Urinary bladder (tissue), 4 donors: ENCODE data around the gene SLC25A6. TPM values are rescaled to one million over a fixed set of nuclear protein-coding genes. Genes with fewer than 3 reads are reported as not detected.
"Not testable (repeated sequence)": the region's sequence is repeated elsewhere in the genome, so short reads cannot be mapped to it uniquely, and the experiment has no call there.

Source experiments
- DNase-seq: peaks from one replicate; pipeline ENCODE4 v3.0.0-alpha.2; 2015; ENCODE audit errors: extremely low spot score
- H3K27ac ChIP-seq: one replicate; pipeline ENCODE4 v1.5.1; 2013; ENCODE audit warnings: low read depth, mild to moderate bottlenecking, moderate library complexity
- H3K36me3 ChIP-seq: one replicate; pipeline ENCODE4 v1.6.1; 2013; ENCODE audit warnings: mild to moderate bottlenecking, moderate library complexity; ENCODE audit not compliant: insufficient read depth
- H3K4me1 ChIP-seq: one replicate; pipeline ENCODE4 v1.6.1; 2013; ENCODE audit warnings: mild to moderate bottlenecking, moderate library complexity; ENCODE audit not compliant: insufficient read depth
- H3K4me3 ChIP-seq: one replicate; pipeline ENCODE4 v1.5.1; 2013; ENCODE audit warnings: low read depth, low read length
- WGBS: extraction: QIAGEN DNeasy Blood & Tissue Kit; methylation state at CpG from one replicate; pipeline ENCODE4 v1.1.7; 2013; 5-methylcytosine and 5-hydroxymethylcytosine counted together
- polyA plus RNA-seq: library from polyadenylated mRNA; stranded (reverse); fragments of 200-250 nt; gene quantifications from one replicate; pipeline ENCODE4 v1.2.3, GENCODE V29; 2013
- total RNA-seq: library from RNA; depleted of rRNA; stranded (reverse); fragments of >200 nt; gene quantifications from one replicate; pipeline ENCODE4 v1.2.3, GENCODE V29; 2014
- donor health status: healthy with polysubstance abuse.
- donor health status: healthy.

Gene SLC25A6
- total and polyA plus RNA-seq, 2 donors = 125 to 587 TPM

DNA sequence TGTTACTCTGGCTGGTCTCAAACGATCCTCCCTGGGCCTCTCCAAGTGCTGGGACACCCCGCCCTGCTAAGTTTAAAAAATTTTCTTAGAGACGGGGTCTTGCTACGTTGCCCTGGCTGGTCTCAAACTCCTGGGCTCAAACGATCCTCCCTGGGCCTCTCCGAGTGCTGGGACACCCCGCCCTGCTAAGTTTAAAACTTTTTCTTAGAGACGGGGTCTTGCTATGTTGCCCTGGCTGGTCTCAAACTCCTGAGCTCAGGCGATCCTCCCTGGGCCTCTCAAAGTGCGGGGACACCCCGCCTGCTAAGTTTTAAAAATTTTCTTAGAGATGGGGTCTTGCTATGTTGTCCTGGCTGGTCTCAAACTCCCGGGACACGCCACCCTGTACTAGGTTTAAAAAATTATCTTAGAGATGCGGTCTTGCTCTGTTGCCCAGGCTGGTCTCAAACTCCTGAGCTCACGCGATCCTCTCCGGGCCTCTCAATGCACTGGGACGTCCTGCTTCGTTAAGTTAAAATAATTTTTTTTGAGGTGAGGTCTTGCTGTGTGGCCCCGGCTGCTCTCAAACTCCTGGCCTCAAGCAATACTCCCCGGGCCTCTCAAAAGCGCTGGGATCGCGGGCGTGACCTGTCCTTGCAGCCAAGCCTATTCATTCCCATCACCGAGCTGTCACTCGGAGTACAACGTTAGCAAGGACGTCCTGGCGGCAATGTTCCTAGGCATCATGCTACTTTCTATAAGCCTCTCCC, 1.1 kb downstream of the SLC25A6 start:
- DNase-seq = no peak
- H3K4me1 ChIP-seq = no peaks in the 10 kb centered on the region
- no peak overlapping the region for H3K27ac ChIP-seq
- peak overlapping the region; percentile 86 for H3K4me3 ChIP-seq
- WGBS = 52% methylated on average over 30 of the region's 30 CpGs
- H3K36me3 ChIP-seq = peaks cover 12% of the 10 kb centered on the region

DNA sequence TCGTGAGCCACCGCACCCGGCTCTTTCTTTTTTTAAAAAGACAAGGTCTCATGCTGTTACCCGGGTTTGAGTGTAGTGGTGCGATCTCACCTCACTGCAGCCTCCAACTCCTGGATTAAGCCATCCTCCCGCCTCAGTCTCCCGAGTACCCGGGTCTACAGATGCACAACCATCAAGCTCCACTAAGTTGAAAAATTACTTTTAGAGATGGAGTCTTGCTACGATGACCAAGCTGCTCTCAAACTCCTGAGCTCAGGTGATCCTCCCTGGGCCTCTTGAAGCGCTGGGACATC, 2.0 kb downstream of the SLC25A6 start:
- H3K4me1 ChIP-seq = no peaks in the 10 kb centered on the region
- no peak overlapping the region for H3K27ac ChIP-seq
- no peak for DNase-seq
- H3K4me3 ChIP-seq = no peak overlapping the region
- H3K36me3 ChIP-seq = peaks cover 12% of the 10 kb centered on the region
- 94% methylated on average over 10 of the region's 10 CpGs for WGBS

DNA sequence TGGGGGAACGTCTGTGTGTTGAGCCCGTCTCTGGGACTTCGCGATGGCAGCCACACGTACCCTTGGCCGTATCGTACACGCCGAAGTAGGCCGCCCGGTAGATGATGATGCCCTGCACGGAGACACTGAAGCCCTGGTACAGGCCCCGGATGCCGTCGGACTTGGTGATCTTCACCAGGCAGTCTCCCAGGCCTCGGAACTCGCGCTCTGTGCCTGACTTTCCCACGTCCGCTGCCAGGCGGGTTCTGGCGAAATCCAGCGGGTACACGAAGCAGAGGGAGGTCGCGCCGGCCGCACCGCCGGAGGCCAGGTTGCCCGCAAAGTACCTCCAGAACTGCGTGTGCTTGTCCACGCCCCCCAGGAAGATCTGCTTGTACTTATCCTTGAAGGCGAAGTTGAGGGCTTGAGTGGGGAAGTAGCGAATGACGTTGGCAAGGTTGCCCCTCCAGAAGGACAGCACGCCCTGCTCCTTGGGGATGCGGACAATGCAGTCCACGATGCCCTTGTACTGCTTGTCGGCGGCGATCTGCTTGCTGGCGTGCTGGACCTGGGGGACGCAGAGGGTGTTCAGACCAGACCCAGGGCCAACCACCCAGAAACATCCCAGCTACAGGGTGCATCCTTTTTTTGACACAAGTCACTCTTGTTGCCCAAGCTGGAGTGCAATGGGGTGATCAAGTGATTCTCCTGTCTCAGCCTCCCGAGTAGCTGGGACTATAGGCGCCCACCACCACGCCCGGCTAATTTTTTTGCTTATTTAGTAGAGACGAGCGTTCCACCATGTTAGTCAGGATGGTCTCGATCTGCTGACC, 2.5 kb downstream of the SLC25A6 start:
- H3K4me1 ChIP-seq = no peaks in the 10 kb centered on the region
- H3K4me3 ChIP-seq = no peak overlapping the region
- no peak overlapping the region for H3K27ac ChIP-seq
- 92% methylated on average over 51 of the region's 51 CpGs for WGBS
- peaks cover 12% of the 10 kb centered on the region for H3K36me3 ChIP-seq
- DNase-seq = no peak

DNA sequence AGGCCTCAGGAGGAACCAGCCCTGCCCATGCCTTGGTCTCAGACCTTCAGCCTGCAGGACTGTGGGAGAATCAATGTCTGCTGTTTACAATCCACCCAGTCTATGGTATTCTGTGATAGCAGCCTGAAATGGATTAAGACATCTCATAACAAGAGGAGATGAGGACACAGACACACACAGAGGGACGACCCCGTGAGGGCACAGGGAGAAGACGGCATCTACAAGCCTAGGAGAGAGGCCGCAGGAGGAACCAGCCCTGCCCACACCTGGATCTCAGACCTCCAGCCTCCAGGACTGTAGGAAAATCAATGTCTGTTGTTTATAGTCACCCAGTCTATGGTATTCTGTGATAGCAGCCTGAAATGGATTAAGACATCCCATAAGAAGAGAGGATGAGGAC, 3.3 kb downstream of the SLC25A6 start:
- WGBS = 93% methylated on average over 4 of the region's 4 CpGs
- no peak for DNase-seq
- Histone ChIP-seq H3K4me3 (no peak overlapping the region), H3K4me1 (no peaks in the 10 kb centered on the region), H3K27ac (no peak overlapping the region), H3K36me3 (peaks cover 12% of the 10 kb centered on the region)

DNA sequence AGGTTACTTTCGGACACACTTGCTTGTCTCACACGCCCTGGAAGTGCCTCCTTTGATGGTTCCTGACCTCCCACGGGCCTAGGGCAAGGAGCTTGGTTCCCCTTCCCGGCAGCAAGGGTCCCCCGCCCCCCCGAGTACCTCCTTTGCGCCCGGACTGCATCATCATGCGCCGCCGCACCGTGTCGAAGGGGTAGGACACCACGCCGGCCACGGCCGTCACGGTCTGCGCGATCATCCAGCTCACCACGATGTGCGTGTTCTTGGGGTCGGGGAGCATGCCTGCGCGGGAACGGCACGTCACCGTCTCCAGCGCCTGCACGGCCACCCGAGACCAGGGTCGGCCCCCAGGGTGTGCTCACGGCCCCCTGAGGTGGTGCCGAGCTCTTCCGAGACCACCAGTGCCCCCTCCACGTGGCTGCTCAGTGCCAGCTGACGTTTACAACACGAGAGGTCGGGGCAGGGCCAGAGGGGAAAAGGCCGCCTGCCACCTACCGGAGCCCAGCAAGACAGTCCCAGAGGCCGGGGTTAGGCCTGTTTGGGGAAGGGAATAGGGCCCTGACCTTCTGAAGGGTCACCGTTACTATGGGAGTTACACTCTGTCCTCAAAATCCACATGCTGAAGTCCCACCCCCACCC, 4.7 kb downstream of the SLC25A6 start:
- 93% methylated on average over 43 of the region's 43 CpGs for WGBS
- Histone ChIP-seq H3K36me3 (peaks cover 12% of the 10 kb centered on the region), H3K4me3 (no peak overlapping the region), H3K4me1 (no peaks in the 10 kb centered on the region), H3K27ac (no peak overlapping the region)
- DNase-seq = no peak

DNA sequence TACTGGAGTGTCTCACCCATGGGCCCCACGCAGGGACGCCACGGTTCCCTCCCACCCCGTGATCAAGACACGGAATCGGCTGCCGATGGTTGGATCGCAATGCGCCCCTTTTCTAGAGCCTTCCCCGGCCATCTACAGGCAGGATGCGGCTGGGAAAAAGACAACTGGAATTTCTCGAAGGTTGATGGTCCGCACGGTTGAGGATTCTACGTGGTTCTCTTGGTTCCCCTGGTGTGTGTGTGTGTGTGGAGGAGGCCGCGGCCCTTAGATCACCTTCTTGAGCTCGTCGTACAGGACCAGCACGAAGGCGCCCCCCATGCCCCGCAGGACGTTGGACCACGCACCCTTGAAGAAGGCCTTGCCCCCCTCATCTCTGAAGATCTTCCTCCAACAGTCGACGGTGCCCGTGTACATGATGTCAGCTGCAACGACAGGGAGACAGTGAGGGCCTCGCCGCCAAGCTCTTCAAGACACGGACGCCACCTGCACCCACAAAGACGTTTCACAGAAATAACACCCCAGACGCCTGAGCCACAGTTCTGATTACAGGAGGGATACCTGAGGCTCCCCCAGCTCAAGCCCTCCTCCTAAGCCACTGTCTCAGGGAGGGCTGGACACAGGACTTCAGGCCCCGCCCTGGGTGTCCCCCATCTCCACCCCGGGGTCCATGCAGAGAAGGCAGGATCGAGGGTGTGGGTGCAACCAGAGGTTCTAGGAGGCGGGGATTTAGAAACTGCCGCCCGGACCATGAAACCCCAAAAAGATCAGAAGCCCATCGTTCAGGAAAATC, 5.4 kb downstream of the SLC25A6 start:
- Histone ChIP-seq H3K4me3 (no peak overlapping the region), H3K36me3 (peaks cover 12% of the 10 kb centered on the region), H3K27ac (no peak overlapping the region), H3K4me1 (no peaks in the 10 kb centered on the region)
- no peak for DNase-seq
- 95% methylated on average over 41 of the region's 41 CpGs for WGBS

DNA sequence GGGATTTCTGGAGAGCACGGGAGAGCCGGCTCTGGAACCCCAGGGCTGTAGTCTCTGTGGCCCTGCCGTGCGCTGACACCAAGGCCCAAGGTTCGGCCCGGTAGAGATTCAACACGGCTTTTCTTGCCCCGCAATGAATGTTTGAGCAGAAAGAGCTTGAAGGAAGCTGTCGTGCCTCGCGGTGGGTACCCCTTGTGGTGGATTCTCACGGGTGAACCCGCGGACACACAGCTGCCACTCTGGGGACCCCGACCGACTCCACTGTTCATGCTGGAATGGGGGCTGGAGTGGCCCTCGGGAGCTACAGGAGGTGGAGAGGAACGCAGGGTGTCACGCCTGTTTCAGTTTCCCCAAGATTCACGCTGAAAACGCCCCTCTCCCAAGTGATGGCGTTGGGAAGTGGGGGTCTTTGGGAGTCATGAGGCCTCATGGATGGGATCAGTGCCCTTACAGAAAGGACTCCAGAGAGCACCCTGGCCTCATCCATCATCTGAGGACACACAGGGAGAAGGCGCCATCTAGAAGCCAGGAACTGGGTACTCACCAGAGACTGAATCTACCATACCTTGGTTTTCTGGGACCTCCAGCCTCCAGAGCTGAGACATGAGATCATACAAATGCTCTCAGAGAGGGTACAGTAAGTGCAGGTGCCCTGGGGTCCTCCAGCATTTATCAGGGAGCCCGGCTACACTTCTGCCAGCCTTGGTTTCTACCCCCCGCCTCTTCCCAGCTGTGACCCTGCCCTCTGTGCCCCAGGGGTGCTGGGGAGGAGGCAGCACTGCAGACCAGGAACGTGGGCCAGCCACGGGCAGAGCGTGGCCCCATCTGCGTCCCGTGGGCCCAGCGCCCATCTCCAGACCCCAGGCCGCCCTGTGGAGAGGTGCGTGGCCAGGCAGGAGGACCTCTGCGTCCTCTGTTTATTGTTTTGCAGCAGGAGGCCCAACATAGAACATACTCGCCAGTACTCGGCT, 6.4 kb downstream of the SLC25A6 start:
- Histone ChIP-seq H3K4me1 (no peaks in the 10 kb centered on the region), H3K27ac (no peak overlapping the region), H3K36me3 (peaks cover 12% of the 10 kb centered on the region), H3K4me3 (no peak overlapping the region)
- DNase-seq = no peak
- WGBS = 95% methylated on average over 36 of the region's 36 CpGs

DNA sequence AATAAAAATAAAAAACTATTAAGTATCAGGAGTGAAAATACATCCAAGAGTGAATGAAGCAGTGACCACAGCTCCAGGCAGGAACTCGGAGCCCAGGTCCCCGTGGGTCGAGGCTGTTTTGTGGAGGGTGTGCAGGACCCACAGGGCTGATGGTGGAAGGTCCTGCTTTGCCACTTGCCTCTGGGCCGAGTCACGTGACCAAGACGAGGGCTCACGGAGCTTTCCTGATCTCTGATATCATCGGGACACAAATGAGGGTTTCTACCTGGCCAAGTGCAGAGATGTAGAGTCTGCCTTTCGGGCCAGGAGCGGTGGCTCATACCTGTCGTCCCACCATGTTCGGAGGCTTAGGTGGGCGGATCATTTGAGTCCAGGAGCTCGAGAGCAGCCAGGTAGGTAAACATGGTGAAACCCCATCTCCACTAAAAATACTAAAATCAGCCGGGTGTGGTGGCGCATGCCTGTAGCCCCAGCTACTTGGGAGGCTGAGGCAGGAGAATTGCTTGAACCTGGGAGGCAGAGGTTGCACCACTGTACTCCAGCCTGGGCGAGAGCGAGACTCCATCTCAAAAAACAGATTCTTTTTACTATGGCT, 7.2 kb downstream of the SLC25A6 start:
- Histone ChIP-seq H3K4me1 (no peaks in the 10 kb centered on the region), H3K4me3 (no peak overlapping the region), H3K36me3 (peaks cover 12% of the 10 kb centered on the region), H3K27ac (no peak overlapping the region)
- DNase-seq = no peak
- 94% methylated on average over 18 of the region's 18 CpGs for WGBS

DNA sequence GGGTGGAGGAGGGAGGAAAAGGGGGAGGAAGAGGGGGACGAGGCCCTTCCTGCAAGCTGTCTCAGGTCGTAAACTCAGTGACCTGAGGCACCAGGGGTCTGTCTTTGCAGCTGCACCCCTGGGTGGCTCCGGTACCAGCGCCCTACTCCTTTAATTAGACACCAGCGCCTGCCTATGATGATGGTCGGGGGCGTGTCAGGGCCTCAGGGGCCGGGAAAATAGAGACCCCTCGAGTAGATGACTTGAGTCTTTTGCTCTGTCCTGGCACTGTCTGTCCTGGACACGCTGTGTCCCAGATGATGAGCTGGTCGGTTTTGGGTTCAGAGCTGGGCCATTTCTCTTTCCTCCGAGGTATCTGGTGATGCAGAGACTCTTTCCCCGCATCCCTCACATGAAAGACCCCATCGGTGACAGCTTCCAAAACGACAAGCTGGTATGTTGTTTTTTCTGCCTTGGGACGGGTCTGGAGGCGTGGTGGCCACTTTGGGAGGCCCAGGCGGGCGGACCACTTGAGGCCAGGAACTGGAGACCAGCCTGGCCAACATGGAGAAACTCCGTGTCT, 11.2 kb downstream of the SLC25A6 start:
- Histone ChIP-seq H3K36me3 (no peaks in the 10 kb centered on the region), H3K4me1 (no peaks in the 10 kb centered on the region), H3K27ac (no peak overlapping the region), H3K4me3 (no peak overlapping the region)
- WGBS = 65% methylated on average over 20 of the region's 20 CpGs
- DNase-seq = no peak

DNA sequence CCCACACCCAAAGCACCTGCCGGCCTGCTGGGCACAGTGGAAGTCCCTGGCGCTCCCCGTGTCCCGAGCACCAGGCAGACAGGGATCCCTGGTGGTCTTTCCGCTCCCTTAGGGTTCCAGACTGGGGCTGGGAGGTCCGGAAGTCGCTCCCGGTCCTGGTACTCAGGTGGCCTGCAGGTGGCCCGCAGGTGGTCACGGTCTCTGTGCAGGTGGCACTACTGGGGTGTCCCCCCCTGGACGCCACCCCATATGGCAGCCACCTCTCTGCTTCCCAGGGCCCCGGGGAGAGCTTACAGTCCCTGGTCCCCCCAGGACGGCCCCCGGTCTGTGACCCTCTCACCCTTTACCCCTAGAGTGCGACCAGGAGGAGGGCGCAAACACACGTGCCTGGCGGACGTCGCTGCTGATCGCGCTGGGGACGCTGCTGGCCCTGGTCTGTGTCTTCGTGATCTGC, 13.6 kb downstream of the SLC25A6 start:
- H3K36me3 ChIP-seq = no peaks in the 10 kb centered on the region
- H3K27ac ChIP-seq = no peak overlapping the region
- no peak for DNase-seq
- no peaks in the 10 kb centered on the region for H3K4me1 ChIP-seq
- H3K4me3 ChIP-seq = no peak overlapping the region
- WGBS = 91% methylated on average over 24 of the region's 24 CpGs

DNA sequence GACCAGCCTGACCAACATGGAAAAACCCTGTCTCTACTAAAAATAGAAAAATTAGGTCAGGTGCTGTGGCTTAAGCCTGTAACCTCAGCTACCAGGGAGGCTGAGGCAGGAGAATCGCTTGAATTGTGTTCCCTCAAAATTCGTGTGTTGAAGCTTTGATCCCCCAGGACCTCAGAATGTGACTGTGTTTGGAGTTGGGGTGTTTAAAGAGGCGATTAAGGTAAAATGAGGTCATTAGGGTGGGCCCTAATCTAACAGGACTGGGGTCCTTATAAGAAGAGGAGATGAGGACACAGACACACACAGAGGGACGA, 23.6 kb downstream of the SLC25A6 start:
- Histone ChIP-seq H3K4me1 (no peaks in the 10 kb centered on the region), H3K27ac (no peak overlapping the region), H3K4me3 (no peak overlapping the region), H3K36me3 (no peaks in the 10 kb centered on the region)
- DNase-seq = no peak
- WGBS = 78% methylated on average over 4 of the region's 4 CpGs

DNA sequence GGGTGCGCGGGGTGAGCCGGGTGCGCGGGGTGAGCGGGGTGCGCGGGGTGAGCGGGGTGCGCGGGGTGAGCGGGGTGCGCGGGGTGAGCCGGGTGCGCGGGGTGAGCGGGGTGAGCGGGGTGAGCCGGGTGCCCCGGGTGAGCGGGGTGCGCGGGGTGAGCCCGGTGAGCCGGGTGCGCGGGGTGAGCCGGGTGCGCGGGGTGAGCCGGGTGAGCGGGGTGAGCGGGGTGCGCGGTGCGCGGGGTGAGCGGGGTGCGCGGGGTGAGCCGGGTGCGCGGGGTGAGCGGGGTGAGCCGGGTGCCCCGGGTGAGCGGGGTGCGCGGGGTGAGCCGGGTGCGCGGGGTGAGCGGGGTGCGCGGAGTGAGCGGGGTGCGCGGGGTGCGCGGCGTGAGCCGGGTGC, 25.6 kb downstream of the SLC25A6 start:
- H3K36me3 ChIP-seq, DNase-seq, H3K27ac ChIP-seq, H3K4me1 ChIP-seq, H3K4me3 ChIP-seq: not testable (repeated sequence)
- 91% methylated on average over 20 of the region's 63 CpGs for WGBS
